22Rv1 (cell line): ENCODE results near the gene GNG7.

Experiments
- CTCF ChIP-seq: fragments of 450-650 bp; IDR thresholded peaks from 2 replicates; pipeline ENCODE4 v1.5.1; 2017; ENCODE audit warnings: mild to moderate bottlenecking
- ZFX ChIP-seq: fragments of 450-650 bp; IDR thresholded peaks from 2 replicates; pipeline ENCODE4 v1.6.1; 2017; ENCODE audit warnings: antibody characterized with exemption, borderline replicate concordance

GRCh38 chr19:2494447-2495129 lies 207.9 kb downstream of the GNG7 start:
- TF ChIP-seq CTCF (no peak), ZFX (no peak)
